ENCODE results near the gene SPATA2.
A peak's percentile ranks its signal among the peaks of the same experiment; 100 is the strongest.

SPATA2 gene

DNA sequence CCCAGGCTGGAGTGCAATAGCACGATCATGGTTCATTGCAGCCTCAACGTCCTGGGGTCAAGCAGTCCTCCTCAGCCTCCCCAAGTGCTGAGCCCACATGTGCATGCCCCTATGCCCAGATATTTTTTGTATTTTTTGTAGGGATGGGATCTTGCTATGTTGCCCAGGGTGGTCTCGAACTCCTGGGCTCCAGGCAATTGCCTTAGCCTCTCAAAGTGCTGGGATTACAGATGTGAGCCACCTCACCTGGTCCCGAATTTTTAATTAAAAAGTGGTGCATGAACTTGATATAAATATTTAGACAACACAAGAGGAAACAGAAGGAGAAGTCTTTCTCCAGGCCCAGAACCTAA is 13.8 kb upstream of the SPATA2 start:
- no peak for DNase-seq

- peak; percentile 62 to 73 for DNase-seq
Measured at GRCh38 chr20:49928411-49929141, 13.2 kb upstream of the SPATA2 start.

GRCh38 chr20:49925901-49926454 is 10.6 kb upstream of the SPATA2 start:
- no peak for DNase-seq

GRCh38 chr20:49924247-49924646 is 8.9 kb upstream of the SPATA2 start:
- no peak for DNase-seq

DNA sequence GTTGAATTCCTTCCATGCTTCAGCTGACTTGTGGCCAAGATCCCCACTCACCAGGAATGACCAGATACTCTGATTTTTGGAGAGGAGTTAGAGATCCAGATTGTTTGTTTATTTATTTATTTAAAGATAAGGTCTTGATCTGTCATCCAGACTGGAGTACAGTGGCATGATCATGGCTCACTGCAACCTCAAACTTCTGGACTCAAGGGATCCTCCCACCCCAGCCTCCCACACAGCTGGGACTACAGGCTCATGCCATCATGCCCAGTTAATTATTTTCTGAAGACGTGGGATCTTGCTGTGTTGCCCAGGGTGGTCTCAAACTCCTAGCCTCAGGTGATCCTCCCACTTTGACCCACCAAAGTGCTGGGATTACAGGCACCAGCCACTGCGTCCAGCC is 4.1 kb upstream of the SPATA2 start:
- DNase-seq: no peak

DNA sequence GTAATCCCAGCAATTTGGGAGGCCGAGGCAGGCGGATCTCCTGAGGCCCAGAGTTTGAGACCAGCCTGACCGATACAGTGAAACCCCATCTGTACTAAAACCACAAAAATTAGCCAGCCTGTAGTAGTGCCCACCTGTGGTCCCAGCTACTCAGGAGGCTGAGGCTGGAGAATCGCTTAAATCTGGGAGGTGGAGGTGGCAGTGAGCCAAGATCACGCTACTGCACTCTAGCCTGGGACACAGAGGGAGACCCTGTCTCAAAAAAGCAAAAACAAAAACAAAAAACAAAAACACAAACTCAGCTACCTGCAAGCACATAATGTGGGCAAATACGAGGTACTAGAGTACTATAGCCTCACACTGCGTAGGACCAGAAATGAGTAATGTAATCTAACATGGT is 3.7 kb upstream of the SPATA2 start:
- DNase-seq: no peak

- no peak for DNase-seq
Measured at GRCh38 chr20:49918446-49918845, 3.1 kb upstream of the SPATA2 start.

GRCh38 chr20:49916146-49917002 is 1.0 kb upstream of the SPATA2 start:
- peak; percentile 20 to 41 for DNase-seq

DNA sequence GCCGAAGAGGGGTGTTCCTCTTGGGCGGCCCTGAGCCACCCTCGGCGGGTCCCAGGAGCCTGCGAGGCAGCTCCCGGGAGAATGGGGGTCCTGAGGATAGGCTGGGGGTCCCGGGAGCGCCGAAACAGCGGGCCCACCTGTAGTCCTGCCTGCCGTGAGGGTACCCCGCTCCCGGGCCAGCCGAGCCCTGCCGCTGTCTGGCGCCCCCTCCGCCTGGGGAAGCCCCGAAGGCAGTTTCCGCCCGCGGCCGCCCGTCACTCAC is 280 bp downstream of the SPATA2 start:
- no peak for DNase-seq

DNA sequence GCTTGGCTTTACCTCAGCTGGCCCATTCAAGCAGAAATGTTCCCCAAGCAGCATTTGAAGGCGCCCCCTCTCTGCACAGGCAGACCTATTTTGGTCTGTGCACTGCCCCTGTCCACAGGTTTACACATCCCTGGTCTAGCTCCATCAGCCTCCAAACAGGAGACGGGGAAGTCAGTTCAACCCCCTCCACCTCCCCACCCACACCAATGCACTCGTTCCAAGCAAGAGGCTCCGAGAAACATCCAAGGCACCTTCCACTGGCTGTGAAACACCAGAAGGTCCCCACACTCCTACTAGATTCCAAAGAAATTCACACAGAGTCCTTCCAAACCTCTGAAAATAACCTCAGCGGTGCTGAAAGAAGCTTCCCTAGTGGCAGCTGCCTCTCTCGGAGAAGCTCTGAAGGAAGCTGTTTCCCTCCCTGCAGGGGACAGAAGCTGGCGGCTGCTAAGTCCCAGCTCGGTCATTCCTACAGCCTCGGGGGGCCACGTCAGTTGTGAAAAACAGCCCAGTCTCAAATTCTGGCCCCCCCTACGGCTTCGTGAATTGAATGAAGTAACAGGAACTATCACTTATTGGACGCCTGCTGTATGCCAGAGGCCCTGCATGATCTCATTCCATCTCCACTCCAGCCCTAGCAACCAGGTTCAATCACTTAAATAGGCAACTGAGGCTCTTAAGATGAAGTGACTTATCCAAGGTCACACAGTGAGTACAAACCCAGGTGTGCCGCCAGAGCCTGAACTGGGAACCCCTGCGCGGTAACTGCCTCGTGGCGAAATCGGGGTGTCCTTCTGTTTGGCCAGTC is 815 bp downstream of the SPATA2 start:
- no peak for DNase-seq

DNA sequence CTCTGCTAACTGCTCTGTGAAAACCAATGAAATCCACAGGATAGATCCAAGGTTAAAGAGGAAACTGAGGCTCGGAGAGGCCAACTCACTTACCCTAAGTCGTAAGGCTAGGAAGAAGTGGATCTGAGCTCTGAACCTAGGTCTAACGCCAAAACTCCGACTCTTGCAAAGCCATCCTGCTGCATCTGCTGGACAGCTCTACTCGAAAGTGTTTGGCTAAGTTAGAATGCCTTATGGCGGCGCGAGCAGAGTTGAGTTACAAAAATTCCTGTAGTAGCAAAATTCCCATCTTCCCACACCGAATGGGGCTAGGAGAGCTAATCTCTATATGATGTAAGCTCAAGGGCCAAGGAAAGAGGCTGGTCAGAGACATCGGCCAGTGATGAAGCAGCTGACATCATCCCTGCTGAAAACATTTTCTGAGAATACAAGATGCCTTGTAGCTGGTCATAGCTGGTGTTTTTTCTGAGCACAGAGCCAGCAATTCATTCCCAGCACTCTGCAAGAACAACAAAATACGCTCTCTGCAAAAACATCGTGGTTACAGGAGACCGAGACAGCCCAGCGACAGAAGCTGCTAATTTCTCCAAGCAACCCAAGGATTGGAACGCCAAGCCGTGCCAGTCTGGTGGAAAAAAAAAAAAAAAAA is 1.8 kb downstream of the SPATA2 start:
- DNase-seq: no peak

DNA sequence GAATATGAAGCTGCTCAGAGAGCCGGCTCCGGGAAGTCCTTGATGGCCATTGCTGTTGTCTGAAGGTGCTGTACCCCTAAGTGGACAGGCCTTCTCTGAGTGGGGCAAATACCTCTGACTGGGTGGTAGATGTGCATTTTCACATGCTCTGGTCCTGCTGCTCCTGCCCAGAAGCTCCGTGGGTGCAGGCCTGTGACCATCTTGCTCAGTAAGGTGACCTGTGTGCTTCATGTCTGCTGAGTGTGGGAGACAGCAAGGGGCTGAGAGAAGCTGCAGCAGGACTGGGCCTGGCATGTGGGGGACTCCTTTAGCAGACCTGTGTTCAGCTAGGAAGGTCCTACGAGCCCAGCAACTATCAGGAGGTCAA is 5.0 kb downstream of the SPATA2 start:
- no peak for DNase-seq

- DNase-seq: no peak
Measured at GRCh38 chr20:49909499-49910339, 5.6 kb downstream of the SPATA2 start.

GRCh38 chr20:49908258-49908565 is 7.1 kb downstream of the SPATA2 start:
- no peak for DNase-seq

GRCh38 chr20:49907405-49908257 is 7.7 kb downstream of the SPATA2 start:
- DNase-seq: no peak

DNA sequence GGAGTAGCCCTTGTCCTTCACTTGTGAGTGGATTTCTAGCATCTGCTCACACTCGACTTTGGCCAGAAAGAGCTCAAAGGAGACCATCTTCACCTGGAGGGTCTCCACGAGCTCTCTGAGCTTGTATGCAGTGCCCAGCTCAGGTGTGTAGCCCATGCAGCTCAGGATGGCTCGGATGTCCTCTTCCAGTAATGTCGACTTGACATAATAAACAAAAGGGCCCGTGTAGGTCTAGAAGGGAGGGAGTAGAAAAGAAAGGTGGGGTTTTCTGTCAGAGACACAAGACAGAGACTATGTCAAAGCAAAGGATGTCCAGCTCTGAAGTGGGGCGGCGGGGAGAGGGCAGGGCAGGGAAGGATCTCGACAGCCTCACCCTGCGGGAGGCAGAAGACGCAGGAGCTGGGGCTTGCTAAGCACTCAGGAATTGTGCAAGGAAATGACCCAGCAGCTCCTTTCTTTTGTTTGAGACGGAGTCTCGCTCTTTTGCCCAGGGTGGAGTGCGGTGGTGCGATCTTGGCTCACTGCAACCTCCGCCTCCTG is 8.6 kb downstream of the SPATA2 start:
- DNase-seq: no peak

GRCh38 chr20:49906101-49906604 is 9.2 kb downstream of the SPATA2 start:
- no peak for DNase-seq

DNA sequence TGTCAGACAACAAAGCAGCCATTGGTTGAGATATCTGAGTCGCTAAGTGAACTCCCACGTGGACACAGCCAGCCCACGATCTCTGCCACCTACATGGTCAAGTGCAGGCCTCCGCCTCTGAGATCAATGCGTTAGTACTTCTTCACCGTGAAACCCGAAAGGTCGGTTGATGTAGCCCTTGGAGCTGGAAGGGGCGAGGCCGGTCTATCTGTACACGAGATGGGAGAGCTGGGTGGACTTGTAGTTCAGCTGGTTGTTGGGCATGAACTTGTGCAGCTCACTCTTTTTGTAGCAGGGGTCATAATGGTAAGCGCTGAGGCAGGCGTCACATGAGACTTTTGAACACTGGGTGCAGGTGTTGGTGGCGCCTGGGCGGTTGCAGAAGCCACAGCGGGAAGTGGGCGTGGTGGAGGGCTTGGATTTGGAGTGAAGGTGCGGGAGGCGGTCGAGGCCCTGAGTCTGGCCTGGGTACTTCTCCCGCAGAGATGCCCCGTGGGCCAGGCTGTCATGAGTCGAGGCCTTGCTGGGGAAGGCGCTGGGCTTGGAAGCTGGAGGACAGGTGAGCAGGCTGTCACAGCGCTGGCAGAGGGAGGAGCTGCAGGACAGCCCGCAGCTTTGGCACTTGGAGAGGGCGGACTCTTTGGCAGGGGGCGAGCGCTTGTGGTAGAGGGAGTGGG is 9.8 kb downstream of the SPATA2 start:
- DNase-seq: no peak

- DNase-seq: no peak
Measured at GRCh38 chr20:49904440-49905214, 10.7 kb downstream of the SPATA2 start.

Measured in SHP77 (cell line).